ENCODE data around the gene CALHM6. TPM values are rescaled to one million over a fixed set of nuclear protein-coding genes. Genes with fewer than 3 reads are reported as not detected.

The CALHM6 gene
- total RNA-seq, 1 experiment from 2014 or later: not detected

DNA sequence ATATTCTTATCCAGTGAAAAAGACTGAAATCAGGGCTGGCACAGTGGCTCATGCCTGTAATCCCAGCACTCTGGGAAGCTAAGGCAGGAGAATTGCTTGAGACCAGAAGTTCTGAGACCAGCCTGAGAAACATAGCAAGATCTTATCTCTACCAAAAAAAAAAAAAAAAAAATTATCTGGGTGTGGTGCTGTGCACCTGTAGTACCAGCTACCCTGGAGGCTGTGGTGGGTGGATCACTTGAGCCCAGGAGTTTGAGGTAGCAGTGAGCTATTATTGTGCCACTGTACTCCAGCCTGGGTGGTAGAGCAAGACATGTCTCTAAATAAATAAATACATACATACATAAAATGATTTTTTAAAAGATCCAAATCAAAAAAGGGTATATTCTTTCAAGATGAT lies 6.3 kb downstream of the CALHM6 start (continued):
- TF ChIP-seq, protein P1, sequence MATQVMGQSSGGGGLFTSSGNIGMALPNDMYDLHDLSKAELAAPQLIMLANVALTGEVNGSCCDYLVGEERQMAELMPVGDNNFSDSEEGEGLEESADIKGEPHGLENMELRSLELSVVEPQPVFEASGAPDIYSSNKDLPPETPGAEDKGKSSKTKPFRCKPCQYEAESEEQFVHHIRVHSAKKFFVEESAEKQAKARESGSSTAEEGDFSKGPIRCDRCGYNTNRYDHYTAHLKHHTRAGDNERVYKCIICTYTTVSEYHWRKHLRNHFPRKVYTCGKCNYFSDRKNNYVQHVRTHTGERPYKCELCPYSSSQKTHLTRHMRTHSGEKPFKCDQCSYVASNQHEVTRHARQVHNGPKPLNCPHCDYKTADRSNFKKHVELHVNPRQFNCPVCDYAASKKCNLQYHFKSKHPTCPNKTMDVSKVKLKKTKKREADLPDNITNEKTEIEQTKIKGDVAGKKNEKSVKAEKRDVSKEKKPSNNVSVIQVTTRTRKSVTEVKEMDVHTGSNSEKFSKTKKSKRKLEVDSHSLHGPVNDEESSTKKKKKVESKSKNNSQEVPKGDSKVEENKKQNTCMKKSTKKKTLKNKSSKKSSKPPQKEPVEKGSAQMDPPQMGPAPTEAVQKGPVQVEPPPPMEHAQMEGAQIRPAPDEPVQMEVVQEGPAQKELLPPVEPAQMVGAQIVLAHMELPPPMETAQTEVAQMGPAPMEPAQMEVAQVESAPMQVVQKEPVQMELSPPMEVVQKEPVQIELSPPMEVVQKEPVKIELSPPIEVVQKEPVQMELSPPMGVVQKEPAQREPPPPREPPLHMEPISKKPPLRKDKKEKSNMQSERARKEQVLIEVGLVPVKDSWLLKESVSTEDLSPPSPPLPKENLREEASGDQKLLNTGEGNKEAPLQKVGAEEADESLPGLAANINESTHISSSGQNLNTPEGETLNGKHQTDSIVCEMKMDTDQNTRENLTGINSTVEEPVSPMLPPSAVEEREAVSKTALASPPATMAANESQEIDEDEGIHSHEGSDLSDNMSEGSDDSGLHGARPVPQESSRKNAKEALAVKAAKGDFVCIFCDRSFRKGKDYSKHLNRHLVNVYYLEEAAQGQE (IDR thresholded peaks at IDR 0.05; ENCODE audit: low read depth): no peak
- no peak for TF ChIP-seq EGR1 (IDR thresholded peaks at IDR 0.05; ENCODE audit: low read depth)
- TF ChIP-seq YY1 (IDR thresholded peaks at IDR 0.05; ENCODE audit: extremely low read depth, insufficient replicate concordance, low read depth, low read length): no peak
- TF ChIP-seq JUND (IDR thresholded peaks at IDR 0.05): no peak
- no peak for TF ChIP-seq RAD21 (IDR thresholded peaks at IDR 0.05; ENCODE audit: low read depth)

DNA sequence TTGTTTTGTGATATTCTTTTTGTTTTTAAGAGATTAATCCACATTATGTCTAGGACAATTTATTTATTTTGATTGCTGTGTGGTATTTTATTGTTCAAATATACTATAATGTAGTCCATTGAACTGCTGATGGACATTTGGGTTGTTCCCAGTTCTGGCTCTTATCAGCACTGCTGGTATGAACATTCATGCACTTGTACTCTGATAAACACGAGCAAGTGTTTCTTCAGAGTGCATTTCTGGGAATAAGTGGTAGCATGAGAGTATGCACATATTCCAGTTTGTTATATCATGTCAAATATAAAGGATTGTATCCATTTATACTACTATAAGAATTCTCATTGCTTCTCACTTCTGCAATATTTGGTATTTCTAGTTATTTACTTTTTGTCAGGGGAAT lies 7.1 kb downstream of the CALHM6 start:
- CTCF ChIA-PET: no interaction called here
- no peaks in the 10 kb centered on the region for H4K20me1 ChIP-seq (ENCODE audit: insufficient read depth)
- H2AFZ ChIP-seq (ENCODE audit: low read depth, low read length, poor library complexity, severe bottlenecking): no peak overlapping the region
- POLR2A ChIA-PET: no interaction called here
- no peaks in the 10 kb centered on the region for H3K27me3 ChIP-seq (ENCODE audit: insufficient read depth, low read length)
- no peak overlapping the region for H3K27ac ChIP-seq (ENCODE audit: low read depth, low read length)
- no peak overlapping the region for H3K4me2 ChIP-seq (ENCODE audit: low read length)
- no peaks in the 10 kb centered on the region for H3K9me3 ChIP-seq (ENCODE audit: control insufficient read depth in 1 of 2, insufficient read depth in 1 of 2, low read depth in 1 of 2, low read length in 2 of 2)
- no peaks in the 10 kb centered on the region for H3K4me1 ChIP-seq (ENCODE audit: control insufficient read depth in 1 of 2, insufficient read depth in 2 of 2, low read length in 2 of 2)
- no peak overlapping the region for H3K9ac ChIP-seq (ENCODE audit: low read length)
- no peaks in the 10 kb centered on the region for H3K79me2 ChIP-seq (ENCODE audit: insufficient read depth, low read length)
- no peak overlapping the region for H3K4me3 ChIP-seq (replicated peaks in 1 of 2; ENCODE audit: low read depth in 1 of 2, low read length in 2 of 2)
- H3K9me2 ChIP-seq (ENCODE audit: insufficient read depth): no peaks in the 10 kb centered on the region
- no peaks in the 10 kb centered on the region for H3K36me3 ChIP-seq (ENCODE audit: control insufficient read depth in 1 of 2, insufficient read depth in 2 of 2, low read length in 2 of 2)
- DNase-seq (ENCODE audit: low read depth, low spot score) (no peak), ATAC-seq (no peak)
- BruUV-seq (replicated peaks): no TSS peak
- RAD21 ChIA-PET (ENCODE audit: low non-redundant PET in 1 of 2, low total read pairs in 2 of 2, uncharacterized antibody in 2 of 2, unreplicated experiment in 2 of 2): no interaction called here
- intact Hi-C loops (cut with micrococcal nuclease): no loop called here
- TF ChIP-seq EZH2phosphoT487 (IDR thresholded peaks at IDR 0.05; ENCODE audit: borderline replicate concordance) (no peak), EZH2 (IDR thresholded peaks at IDR 0.05) (no peak), SIN3A (IDR thresholded peaks at IDR 0.05; ENCODE audit: low read depth) (no peak), ZFX (IDR thresholded peaks at IDR 0.05) (no peak), CEBPB (IDR thresholded peaks at IDR 0.05; ENCODE audit: low read depth) (no peak), CBX3 (IDR thresholded peaks at IDR 0.05; ENCODE audit: low read depth) (no peak)
- TF ChIP-seq, protein P2, sequence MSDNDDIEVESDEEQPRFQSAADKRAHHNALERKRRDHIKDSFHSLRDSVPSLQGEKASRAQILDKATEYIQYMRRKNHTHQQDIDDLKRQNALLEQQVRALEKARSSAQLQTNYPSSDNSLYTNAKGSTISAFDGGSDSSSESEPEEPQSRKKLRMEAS (IDR thresholded peaks at IDR 0.05): no peak
- TF ChIP-seq, protein P3, sequence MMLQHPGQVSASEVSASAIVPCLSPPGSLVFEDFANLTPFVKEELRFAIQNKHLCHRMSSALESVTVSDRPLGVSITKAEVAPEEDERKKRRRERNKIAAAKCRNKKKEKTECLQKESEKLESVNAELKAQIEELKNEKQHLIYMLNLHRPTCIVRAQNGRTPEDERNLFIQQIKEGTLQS (IDR thresholded peaks at IDR 0.05): no peak
- TF ChIP-seq, protein P4, sequence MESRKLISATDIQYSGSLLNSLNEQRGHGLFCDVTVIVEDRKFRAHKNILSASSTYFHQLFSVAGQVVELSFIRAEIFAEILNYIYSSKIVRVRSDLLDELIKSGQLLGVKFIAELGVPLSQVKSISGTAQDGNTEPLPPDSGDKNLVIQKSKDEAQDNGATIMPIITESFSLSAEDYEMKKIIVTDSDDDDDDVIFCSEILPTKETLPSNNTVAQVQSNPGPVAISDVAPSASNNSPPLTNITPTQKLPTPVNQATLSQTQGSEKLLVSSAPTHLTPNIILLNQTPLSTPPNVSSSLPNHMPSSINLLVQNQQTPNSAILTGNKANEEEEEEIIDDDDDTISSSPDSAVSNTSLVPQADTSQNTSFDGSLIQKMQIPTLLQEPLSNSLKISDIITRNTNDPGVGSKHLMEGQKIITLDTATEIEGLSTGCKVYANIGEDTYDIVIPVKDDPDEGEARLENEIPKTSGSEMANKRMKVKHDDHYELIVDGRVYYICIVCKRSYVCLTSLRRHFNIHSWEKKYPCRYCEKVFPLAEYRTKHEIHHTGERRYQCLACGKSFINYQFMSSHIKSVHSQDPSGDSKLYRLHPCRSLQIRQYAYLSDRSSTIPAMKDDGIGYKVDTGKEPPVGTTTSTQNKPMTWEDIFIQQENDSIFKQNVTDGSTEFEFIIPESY (IDR thresholded peaks at IDR 0.05; ENCODE audit: extremely low read depth, insufficient replicate concordance, low read length): no peak
- TF ChIP-seq, protein P5, sequence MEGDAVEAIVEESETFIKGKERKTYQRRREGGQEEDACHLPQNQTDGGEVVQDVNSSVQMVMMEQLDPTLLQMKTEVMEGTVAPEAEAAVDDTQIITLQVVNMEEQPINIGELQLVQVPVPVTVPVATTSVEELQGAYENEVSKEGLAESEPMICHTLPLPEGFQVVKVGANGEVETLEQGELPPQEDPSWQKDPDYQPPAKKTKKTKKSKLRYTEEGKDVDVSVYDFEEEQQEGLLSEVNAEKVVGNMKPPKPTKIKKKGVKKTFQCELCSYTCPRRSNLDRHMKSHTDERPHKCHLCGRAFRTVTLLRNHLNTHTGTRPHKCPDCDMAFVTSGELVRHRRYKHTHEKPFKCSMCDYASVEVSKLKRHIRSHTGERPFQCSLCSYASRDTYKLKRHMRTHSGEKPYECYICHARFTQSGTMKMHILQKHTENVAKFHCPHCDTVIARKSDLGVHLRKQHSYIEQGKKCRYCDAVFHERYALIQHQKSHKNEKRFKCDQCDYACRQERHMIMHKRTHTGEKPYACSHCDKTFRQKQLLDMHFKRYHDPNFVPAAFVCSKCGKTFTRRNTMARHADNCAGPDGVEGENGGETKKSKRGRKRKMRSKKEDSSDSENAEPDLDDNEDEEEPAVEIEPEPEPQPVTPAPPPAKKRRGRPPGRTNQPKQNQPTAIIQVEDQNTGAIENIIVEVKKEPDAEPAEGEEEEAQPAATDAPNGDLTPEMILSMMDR (IDR thresholded peaks at IDR 0.05 in 2 of 3, conservative IDR thresholded peaks at IDR 0.05 in 1 of 3; ENCODE audit: borderline replicate concordance in 1 of 3, insufficient read depth in 1 of 3, low read depth in 2 of 3, low read length in 2 of 3): no peak
